Jurkat, Clone E6-1 (cell line): ENCODE measurements around the gene SGMS1.
"Not testable (repeated sequence)": the region's sequence is repeated elsewhere in the genome, so short reads cannot be mapped to it uniquely, and the experiment has no call there.

Experiments used
- DNase-seq: peaks from one replicate; pipeline ENCODE4 v3.0.0-alpha.2; 2011; ENCODE audit warnings: low read depth, low spot score
- H3K4me3 ChIP-seq: 2 replicates; pipeline ENCODE4 v1.5.1; 2011; ENCODE audit warnings: mild to moderate bottlenecking, low read length, control low read depth, moderate library complexity

The SGMS1 gene

DNA sequence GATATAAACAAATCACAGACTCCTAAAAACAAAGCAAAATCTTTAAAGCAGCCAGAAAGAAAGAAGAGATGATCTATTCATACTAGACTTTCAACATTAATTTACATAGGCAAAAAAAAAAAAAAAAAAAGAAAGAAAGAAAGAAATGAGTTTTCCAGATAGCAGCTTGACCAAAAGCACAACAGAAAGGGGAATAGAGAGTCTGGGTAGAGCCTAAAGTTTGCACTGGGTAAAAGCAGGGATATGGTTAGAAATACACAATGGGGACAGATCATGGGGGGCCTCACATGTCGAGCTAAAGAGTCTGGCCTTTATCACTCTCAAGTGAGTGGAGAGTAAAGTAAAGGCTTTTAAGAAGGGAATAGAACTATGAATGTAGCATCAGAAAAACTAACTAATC, 169.8 kb downstream of the SGMS1 start:
- no peak overlapping the region for H3K4me3 ChIP-seq
- no peak for DNase-seq

- no peak for DNase-seq
- H3K4me3 ChIP-seq = no peak overlapping the region
These were observed 171.2 kb downstream of the SGMS1 start for GRCh38 chr10:50452603-50453002.

DNA sequence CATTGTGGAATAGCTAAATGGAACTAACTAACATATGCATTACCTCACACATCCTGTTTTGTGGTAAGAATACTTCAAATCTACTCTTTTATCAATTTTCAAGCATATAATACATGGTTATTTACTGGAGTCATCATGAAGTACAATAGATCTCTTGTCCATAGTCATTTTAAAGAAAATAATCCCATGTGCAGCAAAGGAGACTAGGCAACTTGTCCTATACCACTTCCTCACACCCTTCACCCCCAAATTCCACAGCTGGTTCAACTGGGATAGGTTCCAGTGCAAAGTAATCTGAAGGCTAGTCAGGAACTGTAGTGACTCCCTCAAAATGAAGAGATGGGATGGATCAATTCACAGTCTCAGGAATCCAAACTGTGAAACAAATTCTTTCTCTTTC, 176.1 kb downstream of the SGMS1 start:
- DNase-seq = no peak

GRCh38 chr10:50445777-50446176, 178.0 kb downstream of the SGMS1 start:
- H3K4me3 ChIP-seq, DNase-seq: not testable (repeated sequence)

More for the DNA sequence above, 176.1 kb downstream of the SGMS1 start:
- H3K4me3 ChIP-seq = no peak overlapping the region

DNA sequence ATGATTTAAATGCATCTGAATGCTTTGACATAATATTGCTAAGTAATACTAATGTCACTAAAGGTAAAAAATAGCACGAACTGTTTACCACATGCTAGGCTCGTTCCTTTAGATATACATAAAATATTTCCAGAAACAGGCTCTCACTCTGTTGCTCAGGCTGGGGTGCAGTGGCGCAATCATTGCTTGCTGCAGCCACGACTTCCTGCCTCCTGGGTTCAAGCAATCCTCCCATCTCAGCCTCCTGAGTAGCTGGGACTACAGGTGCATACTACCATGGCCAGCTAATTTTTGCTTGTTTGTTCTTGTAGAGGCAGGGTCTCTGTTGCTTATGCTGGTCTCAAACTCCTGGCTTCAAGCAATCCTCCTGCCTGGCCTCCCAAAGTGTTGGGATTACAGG, 183.3 kb downstream of the SGMS1 start:
- no peak for DNase-seq
- H3K4me3 ChIP-seq = no peak overlapping the region

- no peak for DNase-seq
- no peak overlapping the region for H3K4me3 ChIP-seq
These were observed 183.9 kb downstream of the SGMS1 start for GRCh38 chr10:50439806-50440205.

- no peak overlapping the region for H3K4me3 ChIP-seq
- DNase-seq = peak; percentile 26
These were observed 184.6 kb downstream of the SGMS1 start for GRCh38 chr10:50439187-50439586.

DNA sequence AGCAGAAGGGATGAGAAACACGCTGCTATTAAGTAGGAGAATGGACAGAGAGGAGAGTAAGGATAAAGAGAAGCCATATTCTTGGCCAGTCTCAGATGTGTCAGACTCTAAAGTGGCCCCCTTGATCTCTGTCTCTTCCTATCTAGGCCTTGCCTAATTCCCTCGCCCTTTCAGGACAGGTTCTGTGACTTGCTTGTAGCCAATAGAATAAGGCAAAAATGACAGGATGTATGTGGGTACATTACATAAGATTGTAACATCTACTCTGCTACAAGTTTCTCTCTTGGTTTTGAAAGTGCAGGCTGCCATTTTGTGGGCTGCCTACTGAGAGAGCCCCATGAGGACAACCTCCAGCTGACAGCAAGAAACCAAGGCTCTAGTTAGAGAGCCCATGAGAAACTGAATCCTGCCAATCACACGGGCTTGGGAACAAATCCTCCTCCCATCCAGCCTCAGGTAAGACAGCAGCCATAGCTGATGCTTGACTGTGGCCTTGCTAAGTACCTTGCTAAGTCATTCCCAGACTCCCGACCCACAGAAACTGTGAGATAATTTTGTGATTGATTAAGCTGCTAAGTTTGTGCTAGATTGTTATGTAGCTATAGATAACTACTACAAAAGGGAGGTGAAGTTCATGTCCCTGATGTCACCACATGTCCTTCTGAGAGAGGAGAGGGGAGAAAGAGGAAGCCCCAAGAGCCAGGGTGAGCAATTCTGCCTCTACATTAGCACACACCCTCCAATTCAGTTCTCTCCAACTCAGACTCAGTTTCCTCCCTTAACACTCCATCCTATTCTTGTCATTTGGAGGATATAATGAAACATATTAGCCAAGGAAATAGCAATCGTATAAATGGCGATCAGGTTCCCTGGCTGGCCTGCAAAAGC, 185.5 kb downstream of the SGMS1 start:
- no peak for DNase-seq
- H3K4me3 ChIP-seq = no peak overlapping the region

- H3K4me3 ChIP-seq = no peak overlapping the region
- DNase-seq = no peak
These were observed 186.5 kb downstream of the SGMS1 start for GRCh38 chr10:50437248-50437647.

GRCh38 chr10:50436805-50437204, 187.0 kb downstream of the SGMS1 start:
- DNase-seq = no peak
- no peak overlapping the region for H3K4me3 ChIP-seq

- DNase-seq = no peak
- H3K4me3 ChIP-seq = no peak overlapping the region
These were observed 191.3 kb downstream of the SGMS1 start for GRCh38 chr10:50432211-50433009.

GRCh38 chr10:50431791-50432190, 192.0 kb downstream of the SGMS1 start:
- DNase-seq = no peak
- H3K4me3 ChIP-seq = no peak overlapping the region

DNA sequence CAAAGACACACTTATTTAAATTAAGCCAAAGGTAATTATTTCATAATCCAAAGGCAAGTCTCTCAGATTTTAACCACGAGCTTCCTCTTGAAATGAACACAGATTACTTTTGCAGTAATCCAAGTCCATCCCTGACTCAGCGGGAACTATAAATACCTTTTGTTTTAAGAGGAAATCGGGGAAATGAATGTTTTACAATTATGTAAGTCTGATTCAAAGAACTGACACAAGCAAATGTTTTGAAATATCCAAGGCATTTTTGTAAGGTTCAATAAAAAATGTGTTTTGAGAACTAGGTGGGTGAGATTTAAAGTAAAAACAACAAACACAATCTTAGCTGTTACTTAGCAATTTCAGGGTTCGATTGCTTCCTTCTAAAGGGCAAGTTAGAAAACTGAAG, 192.6 kb downstream of the SGMS1 start:
- DNase-seq = no peak
- H3K4me3 ChIP-seq = no peak overlapping the region

GRCh38 chr10:50426485-50426884, 197.3 kb downstream of the SGMS1 start:
- H3K4me3 ChIP-seq = no peak overlapping the region
- DNase-seq = no peak

DNA sequence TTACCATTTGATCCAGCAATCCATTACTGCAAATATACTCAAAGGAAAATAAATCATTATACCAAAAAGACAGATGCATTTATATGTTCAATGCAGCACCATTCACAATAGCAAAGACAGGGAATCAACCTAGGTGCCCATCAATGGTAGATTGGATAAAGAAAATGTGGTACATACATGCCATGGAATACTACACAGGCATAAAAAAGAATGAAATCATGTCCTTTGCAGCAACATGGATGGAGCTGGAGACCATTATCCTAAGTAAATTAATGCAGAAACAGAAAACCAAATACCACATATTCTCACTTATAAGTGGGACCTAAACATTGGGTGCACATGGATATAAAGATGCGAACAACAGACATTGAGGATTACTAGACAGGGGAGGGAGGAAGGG, 198.5 kb downstream of the SGMS1 start:
- DNase-seq, H3K4me3 ChIP-seq: not testable (repeated sequence)

DNA sequence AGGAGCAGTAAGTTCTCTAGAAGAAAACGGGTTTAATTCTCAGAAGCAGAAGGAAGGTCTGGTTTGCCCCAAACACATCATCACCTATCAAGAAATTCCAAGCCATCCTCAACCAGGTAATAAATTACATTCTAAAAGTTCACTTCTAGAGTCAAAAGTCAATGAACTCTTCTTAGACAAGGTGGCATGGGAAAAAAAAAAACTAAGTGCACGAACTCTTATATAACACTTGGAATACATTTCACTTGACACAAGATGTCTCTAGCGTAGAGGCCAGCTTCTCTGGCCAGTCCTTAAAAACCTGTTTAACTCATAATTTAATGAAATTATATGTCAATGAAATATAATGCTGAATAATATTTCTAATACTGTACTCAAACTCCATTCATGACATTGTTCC, 200.3 kb downstream of the SGMS1 start:
- no peak overlapping the region for H3K4me3 ChIP-seq
- no peak for DNase-seq

DNA sequence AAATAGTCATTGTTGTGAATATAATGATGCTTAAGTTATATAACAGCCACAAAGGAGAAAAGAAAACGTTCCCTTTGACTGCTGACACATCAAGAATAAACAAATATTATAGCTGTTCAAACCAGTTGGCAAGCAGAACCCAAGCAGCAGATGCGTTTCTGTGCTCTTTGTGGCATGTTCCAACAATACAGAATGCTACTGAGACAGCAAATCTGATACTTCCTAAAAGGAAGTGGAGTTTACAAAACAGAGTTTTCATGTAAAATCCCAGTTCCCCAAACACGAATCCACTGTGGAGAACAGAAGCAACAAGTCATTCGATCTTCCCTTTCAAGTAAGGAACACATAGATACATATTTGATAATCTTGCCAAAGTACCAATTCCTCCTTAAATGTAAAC, 201.5 kb downstream of the SGMS1 start:
- no peak for DNase-seq
- H3K4me3 ChIP-seq = no peak overlapping the region

DNA sequence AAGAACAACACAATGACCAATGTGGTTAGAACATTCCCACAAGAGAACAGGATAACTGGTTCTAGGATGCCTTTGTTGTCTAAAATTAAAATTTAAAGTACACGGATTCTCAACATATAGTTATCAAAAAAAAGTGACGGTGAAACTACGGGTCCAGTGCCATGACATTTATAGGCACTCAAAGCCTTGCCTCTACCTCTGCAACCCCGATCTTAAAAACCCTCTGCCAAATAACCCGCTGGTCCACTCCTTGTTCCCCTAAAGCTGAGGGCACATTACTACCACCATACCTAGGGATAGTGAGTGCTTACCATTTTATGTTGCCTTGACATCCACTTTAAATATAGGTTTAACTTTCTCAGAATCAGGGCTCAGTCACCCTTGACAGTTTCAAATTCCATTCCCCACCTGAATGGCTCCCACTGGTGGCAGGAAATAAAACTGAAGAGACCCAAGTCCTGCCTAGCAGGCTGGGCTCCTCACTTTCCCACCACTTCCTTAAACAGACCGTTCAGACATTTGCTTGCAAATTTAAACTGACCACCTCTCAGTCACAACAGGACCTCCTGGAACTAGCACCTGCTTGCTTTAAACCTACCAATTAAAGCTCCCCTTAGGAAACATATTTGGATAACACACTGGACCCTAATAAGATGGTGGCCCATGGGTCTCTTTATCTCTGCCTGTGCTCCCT, 202.6 kb downstream of the SGMS1 start:
- H3K4me3 ChIP-seq = no peak overlapping the region

DNA sequence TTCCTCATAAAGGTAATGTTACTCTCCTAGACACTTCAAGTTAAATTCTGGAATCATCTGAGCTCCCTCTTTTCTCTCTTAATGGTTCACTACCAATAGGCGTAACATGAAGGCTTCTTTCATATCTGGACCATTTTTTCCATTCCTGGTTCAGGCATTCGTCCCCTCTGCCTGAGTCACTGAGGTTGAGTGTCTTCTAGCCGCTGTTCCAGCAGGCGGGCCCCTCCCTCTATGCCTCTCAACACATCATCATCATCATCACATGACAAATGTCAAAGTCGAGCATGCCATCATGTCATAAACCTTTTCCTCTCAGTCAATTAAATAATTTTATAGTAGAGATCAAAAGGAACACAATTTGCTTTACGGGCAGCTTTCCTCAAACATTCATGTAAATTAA, 203.6 kb downstream of the SGMS1 start:
- DNase-seq = no peak
- H3K4me3 ChIP-seq = no peak overlapping the region

More for the DNA sequence above, 202.6 kb downstream of the SGMS1 start:
- no peak for DNase-seq

- H3K4me3 ChIP-seq = no peak overlapping the region
- DNase-seq = no peak
These were observed 204.0 kb downstream of the SGMS1 start for GRCh38 chr10:50419756-50420155.
